ENCODE results near the gene HENMT1.
A peak's percentile ranks its signal among the peaks of the same experiment; 100 is the strongest.
"Not testable (repeated sequence)": the region's sequence is repeated elsewhere in the genome, so short reads cannot be mapped to it uniquely, and the experiment has no call there.

The HENMT1 gene

DNA sequence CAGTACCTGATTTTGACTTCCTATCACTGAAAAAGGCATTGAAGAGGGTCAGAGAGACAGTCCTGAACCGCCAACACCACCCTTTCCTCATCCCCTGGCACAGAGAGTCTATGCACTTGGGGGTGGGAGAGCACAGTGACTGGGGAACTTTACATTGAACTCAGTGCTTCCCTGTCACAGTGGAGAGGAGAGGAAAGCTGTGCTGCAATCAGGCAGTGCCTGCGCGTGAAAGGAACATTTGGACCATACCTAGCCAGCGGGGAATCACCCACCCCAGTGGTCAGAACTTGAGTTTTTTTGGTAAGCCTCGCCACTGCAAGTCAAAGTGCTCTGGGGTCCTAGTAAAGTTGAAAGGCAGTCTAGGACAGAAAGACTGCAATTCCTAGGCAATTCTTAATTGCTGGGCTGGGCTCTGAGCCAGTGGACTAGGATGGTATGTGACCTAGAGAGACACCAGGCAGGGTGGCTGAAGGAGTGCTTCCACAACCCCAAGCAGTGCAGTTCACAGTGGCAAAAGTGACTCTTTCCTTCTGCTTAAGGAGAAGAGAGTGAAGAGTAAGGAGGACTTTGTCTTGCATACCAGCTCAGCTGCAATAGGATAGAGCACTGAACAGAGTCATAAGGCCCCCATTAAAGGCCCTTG, 9.4 kb upstream of the HENMT1 start:
- no peak for DNase-seq

DNA sequence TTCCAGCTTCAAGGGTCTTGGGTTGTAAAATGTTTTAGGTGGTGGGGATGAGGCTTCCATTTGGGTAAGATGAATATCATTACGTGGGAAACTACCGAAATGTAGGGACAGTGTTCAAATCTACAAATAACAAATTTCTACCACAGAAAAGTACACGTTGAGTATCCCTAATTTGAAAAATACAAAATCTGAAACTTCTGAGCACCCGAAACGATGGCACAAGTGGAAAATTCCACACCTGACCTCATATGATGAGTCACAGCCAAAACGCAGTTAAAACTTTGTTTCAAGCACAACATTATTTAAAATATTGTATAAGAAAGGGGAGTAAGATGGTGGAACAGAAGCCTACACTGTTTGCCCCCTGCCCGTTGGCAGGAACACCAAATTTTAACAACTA, 8.8 kb upstream of the HENMT1 start:
- no peak for DNase-seq

DNA sequence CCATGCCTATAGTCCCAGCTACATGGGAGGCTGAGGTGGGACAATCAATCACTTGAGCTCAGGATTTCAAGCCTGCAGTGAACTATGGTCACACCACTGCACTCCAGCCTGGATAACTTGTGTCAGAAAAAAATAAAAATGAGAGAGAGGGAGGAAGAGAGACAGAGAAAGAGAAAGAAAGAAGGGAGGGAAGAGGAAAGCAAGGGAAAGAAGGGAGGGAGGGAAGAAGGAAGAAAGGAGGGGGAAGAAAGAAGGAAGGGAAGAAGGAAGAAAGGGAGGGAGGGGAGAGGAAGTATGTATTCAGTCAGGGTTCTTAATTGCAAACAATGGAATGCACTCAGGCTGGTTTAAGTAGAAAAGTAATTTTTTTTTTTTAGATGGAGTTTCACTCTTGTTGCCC, 7.9 kb upstream of the HENMT1 start:
- DNase-seq: no peak

GRCh38 chr1:108667422-108667821, 6.5 kb upstream of the HENMT1 start:
- not testable (repeated sequence) for DNase-seq

GRCh38 chr1:108665771-108666170, 4.9 kb upstream of the HENMT1 start:
- DNase-seq: no peak

- no peak for DNase-seq
These were observed 4.2 kb upstream of the HENMT1 start for GRCh38 chr1:108665067-108665466.

DNA sequence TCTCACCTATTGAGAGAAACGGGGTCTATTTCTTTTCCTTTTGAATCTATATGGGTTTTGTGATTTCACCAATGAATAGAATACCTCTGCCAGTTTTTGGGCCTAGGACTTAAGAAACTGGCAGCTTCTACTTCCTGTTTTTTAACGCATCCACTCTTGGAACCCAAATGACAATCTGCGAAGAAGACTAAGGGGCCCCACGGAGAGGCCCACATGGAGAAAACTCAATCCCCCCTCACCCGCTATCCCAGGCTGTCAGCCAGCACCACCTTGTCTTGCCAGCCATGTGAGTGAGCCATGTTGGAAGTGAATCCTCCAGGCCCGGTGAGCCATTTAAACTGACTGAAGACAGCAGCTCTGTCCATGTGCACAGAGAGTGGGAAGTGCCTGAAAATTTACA, 3.6 kb upstream of the HENMT1 start:
- DNase-seq: no peak

DNA sequence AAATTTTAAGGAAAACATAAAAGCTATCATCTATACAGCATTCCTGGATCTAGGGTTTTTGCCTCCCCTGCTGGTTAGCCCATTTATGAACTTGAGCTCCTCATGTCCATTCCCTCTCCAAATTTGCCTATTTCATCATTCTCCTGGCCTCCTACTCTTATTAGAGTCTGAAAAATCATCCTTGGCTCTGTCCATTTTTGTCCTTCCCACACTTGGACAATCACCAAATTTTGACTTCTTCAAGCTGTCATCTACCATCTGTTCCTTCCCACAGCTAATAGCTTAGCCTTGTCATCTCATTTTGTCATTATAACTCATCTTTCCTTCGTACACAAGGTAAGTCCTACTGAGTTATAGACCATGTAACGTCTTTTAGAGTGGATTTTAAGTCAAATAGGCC, 2.2 kb upstream of the HENMT1 start:
- DNase-seq: no peak

GRCh38 chr1:108657356-108658080, 3.4 kb downstream of the HENMT1 start:
- no peak for DNase-seq

GRCh38 chr1:108653431-108654105, 7.3 kb downstream of the HENMT1 start:
- DNase-seq: no peak

GRCh38 chr1:108646648-108647269, 14.1 kb downstream of the HENMT1 start:
- no peak for DNase-seq

DNA sequence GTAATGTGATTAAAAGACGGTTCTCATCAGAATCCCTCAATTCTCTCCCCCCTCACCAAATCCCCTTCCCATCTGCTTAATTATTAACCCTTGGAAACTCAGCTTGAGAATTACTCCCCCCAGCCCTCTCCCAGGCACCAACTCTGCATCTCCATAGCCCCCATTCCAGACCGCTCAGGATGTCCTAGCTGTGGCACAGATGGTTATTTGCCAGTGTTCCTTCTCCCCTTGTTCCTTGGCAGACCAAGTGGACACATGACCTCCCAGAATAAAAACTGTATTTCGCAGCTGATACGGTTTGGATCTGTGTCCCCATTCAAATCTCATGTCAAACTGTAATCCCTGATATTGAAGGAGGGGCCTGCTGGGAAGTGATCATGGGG, 14.6 kb downstream of the HENMT1 start:
- no peak for DNase-seq

- DNase-seq: no peak
These were observed 15.2 kb downstream of the HENMT1 start for GRCh38 chr1:108645564-108646184.

GRCh38 chr1:108644984-108645383, 15.9 kb downstream of the HENMT1 start:
- no peak for DNase-seq

GRCh38 chr1:108643492-108644335, 17.2 kb downstream of the HENMT1 start:
- peak; percentile 61 for DNase-seq

DNA sequence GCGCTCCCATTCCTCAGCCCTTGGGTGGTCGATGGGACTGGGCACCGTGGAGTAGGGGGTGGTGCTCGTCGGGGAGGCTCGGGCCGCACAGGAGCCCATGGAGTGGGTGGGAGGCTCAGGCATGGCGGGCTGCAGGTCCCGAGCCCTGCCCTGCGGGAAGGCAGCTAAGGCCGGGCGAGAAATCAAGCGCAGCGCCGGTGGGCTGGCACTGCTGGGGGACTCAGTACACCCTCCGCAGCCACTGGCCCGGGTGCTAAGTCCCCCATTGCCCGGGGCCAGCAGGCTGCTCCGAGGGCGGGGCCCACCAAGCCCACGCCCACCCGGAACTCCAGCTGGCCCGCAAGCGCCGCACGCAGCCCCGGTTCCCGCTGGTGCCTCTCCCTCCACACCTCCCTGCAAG, 20.0 kb downstream of the HENMT1 start:
- DNase-seq: not testable (repeated sequence)

DNA sequence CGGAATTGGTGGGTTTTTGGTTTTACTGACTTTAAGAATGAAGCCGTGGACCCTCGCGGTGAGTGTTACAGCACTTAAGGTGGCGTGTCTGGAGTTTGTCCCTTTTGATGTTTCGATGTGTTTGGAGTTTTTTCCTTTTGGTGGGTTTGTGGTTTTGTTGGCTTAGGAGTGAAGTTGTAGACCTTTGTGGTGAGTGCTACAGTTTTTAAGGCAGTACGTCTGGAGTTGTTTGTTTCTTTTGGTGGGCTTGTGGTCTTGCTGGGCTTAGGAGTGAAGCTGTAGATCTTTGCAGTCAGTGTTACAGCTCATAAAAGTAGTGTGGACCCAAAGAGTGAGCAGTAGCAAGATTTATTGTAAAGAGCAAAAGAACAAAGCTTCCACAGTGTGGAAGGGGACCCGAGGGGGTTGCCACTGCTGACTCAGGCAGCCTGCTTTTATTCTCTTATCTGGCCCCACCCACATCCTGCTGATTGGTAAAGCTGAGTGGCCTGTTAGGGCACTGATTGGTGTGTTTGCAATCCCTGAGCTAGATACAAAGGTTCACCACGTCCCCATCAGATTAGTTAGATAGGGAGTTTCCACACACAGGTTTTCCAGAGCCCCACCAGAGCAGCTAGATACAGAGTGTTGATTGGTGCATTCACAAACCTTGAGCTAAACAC, 20.9 kb downstream of the HENMT1 start:
- no peak for DNase-seq

GRCh38 chr1:108636876-108637275, 24.0 kb downstream of the HENMT1 start:
- no peak for DNase-seq

DNA sequence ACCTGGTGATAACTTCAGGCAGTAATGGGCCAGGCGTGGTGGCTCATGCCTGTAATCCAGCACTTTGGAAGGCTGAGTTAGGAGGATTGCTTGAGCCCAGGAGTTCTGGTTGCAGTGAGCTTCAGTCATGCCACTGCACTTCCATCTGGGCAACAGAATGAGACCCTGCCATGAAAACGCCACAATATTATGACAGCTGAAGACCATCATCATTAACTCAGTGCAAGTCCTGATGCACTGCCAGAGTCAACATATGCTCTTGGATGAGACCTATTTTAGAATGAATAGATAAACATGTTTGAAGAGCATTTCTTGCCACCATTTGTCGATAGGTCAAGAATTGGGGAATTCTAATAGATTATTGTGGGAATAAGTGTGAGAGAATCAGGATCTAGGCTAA, 26.4 kb downstream of the HENMT1 start:
- no peak for DNase-seq

DNA sequence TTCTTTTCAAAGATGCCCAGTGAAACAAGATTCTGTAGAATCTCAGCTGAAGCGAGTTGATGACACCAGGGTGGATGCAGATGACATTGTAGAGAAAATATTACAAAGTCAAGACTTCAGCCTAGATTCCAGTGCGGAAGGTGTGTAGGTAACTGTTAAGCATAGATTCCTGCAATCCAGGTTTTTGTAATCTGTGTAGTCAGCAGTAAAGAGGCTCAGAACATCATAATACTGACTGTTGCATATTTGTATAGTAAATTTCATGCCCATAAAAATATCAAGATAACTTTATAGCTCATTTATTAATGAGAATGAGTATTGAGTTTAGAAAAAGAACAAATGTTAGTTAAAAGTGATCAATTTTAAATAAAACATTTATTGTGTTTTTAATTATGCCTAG, 32.2 kb downstream of the HENMT1 start:
- DNase-seq: no peak

DNA sequence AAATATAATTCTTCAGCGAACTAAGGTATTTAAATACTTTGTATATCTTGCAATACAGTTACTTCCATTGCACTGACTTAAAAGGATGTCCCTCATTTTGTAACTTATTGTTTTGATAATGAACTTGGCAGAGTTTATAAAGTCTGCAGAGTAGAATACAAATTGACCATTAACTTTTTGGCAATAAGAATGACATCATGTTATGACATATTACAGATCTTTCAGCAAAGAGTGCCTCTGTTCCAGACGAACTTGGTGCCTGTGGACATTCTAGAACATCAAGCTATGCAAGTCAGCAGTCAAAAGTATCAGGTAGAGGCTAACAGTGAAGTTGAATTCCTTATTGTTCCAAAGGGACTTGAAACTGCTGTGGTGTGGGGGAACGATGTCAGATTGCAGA, 32.9 kb downstream of the HENMT1 start:
- no peak for DNase-seq

DNA sequence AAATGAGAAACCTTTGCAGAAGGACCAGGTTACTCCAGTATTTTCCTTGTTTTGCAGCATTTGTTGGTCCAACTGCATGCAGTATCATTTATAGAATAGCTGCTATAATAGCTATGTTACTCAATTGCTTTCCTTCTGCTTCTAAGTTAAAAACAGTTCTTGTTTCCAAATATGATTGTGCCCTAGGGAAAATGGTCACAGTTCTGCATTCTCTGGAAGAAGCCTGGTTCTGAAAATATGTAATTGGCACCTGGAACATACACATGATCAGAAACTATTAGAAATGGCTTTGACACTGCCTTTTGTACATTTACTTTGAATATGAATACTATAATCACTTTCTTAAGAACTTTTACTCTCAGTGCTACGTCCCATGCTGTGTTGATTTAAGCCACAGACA, 33.6 kb downstream of the HENMT1 start:
- DNase-seq: no peak

Data from RPMI8226 (cell line).